Breast epithelium (tissue), 3 donors: ENCODE results near the gene SYNC.

Source experiments
- CTCF ChIP-seq, 3 donors: fragments of 450-650 bp; IDR thresholded peaks; one replicate each; pipeline ENCODE4 v1.5.1; 2016 to 2017; ENCODE audit warnings: antibody characterized with exemption in 3 of 3, mild to moderate bottlenecking in 3 of 3, moderate library complexity in 3 of 3
- POLR2A ChIP-seq: fragments of 450-650 bp; IDR thresholded peaks from one replicate; pipeline ENCODE4 v1.6.1; 2016; ENCODE audit warnings: antibody characterized with exemption, mild to moderate bottlenecking, moderate library complexity

- no peak for TF ChIP-seq CTCF (IDR thresholded peaks at IDR 0.05)
- no peak for TF ChIP-seq POLR2A
Measured at GRCh38 chr1:32705516-32705915, 2.9 kb upstream of the SYNC start.
